PFSK-1 (cell line): ENCODE data around the gene ERC1.

ENCODE experiments used
- FOXP2 ChIP-seq: optimal IDR thresholded peaks from 2 replicates; pipeline ENCODE3; 2011; ENCODE audit warnings: borderline replicate concordance, control low read depth, inconsistent platforms; ENCODE audit not compliant: insufficient read depth; ENCODE audit errors: extremely low read length, extremely low read depth
- POLR2AphosphoS5 ChIP-seq: IDR thresholded peaks from 2 replicates; pipeline ENCODE4 v1.6.1; 2012; ENCODE audit warnings: low read depth, mild to moderate bottlenecking, control low read depth, low read length, moderate library complexity
- REST ChIP-seq, 2 experiments: IDR thresholded peaks; 2 replicates each; pipeline versions ENCODE4 v1.6.1 to v1.8.0; 2011 to 2012; ENCODE audit warnings: low read depth in 2 of 2, low read length in 2 of 2, control low read depth in 1 of 2, inconsistent platforms in 1 of 2, mild to moderate bottlenecking in 1 of 2, moderate library complexity in 1 of 2; ENCODE audit not compliant: insufficient read depth in 1 of 2
- SIN3A ChIP-seq: IDR thresholded peaks from 2 replicates; pipeline ENCODE4 v1.6.1; 2012; ENCODE audit warnings: mild to moderate bottlenecking, low read length, moderate library complexity, borderline replicate concordance; ENCODE audit not compliant: insufficient read depth
- TAF1 ChIP-seq: IDR thresholded peaks from 2 replicates; pipeline ENCODE4 v1.6.1; 2012; ENCODE audit warnings: low read length, control low read depth, borderline replicate concordance; ENCODE audit not compliant: insufficient read depth

The ERC1 gene

GRCh38 chr12:1523558-1524050 lies 532.6 kb downstream of the ERC1 start:
- TF ChIP-seq REST (IDR thresholded peaks at IDR 0.05; ENCODE audit: insufficient read depth in 1 of 2, low read depth in 2 of 2, low read length in 2 of 2) (no peak), FOXP2 (no peak), SIN3A (no peak), POLR2AphosphoS5 (no peak), TAF1 (no peak)

- no peak for TF ChIP-seq SIN3A
- TF ChIP-seq FOXP2, result no peak
- TF ChIP-seq REST (IDR thresholded peaks at IDR 0.05; ENCODE audit: insufficient read depth in 1 of 2, low read depth in 2 of 2, low read length in 2 of 2), result no peak
- no peak for TF ChIP-seq POLR2AphosphoS5
These were observed 534.8 kb downstream of the ERC1 start for GRCh38 chr12:1525858-1526257.

- no peak for TF ChIP-seq REST (IDR thresholded peaks at IDR 0.05; ENCODE audit: insufficient read depth in 1 of 2, low read depth in 2 of 2, low read length in 2 of 2)
- no peak for TF ChIP-seq FOXP2
- TF ChIP-seq TAF1, result no peak
These were observed 536.8 kb downstream of the ERC1 start for GRCh38 chr12:1527789-1528188.

- TF ChIP-seq SIN3A (no peak), FOXP2 (no peak), POLR2AphosphoS5 (no peak), REST (IDR thresholded peaks at IDR 0.05; ENCODE audit: insufficient read depth in 1 of 2, low read depth in 2 of 2, low read length in 2 of 2) (no peak), TAF1 (no peak)
These were observed 537.8 kb downstream of the ERC1 start for GRCh38 chr12:1528791-1529190.

- TF ChIP-seq POLR2AphosphoS5 (no peak), REST (IDR thresholded peaks at IDR 0.05; ENCODE audit: insufficient read depth in 1 of 2, low read depth in 2 of 2, low read length in 2 of 2) (no peak), FOXP2 (no peak), TAF1 (no peak), SIN3A (no peak)
These were observed 538.3 kb downstream of the ERC1 start for GRCh38 chr12:1529228-1529861.
